ENCODE results near the gene ISOC1.

GRCh38 chr5:129111351-129111750, 16.8 kb downstream of the ISOC1 start:
- TF ChIP-seq CTCF (conservative IDR thresholded peaks at IDR 0.05 in 1 of 2, IDR thresholded peaks at IDR 0.05 in 1 of 2; ENCODE audit: low read depth in 1 of 2, low read length in 2 of 2) = no peak
- TF ChIP-seq EZH2 (IDR thresholded peaks at IDR 0.05; ENCODE audit: low read length, missing control alignments) = no peak
